Esophagus squamous epithelium (tissue), 5 donors: ENCODE data around the gene IKZF2. TPM values are rescaled to one million over a fixed set of nuclear protein-coding genes. Genes with fewer than 3 reads are reported as not detected.

Source experiments
- DNase-seq: peaks from one replicate; lab custom pipeline; 2025; lab: John Stamatoyannopoulos, UW
- H3K27ac ChIP-seq, 4 donors: fragments of 200-600 bp; sonication (generic); one replicate each; pipeline ENCODE4 v1.5.1; 2016 to 2019; ENCODE audit warnings: mild to moderate bottlenecking in 1 of 4
- H3K27me3 ChIP-seq, 4 donors: fragments of 200-600 bp; sonication (generic); 1 replicate in 3 of 4; 2 replicates in 1 of 4; pipeline versions ENCODE4 v1.5.1 to v1.6.0; 2017 to 2021; ENCODE audit warnings: antibody characterized with exemption in 1 of 4
- H3K36me3 ChIP-seq, 3 donors: fragments of 200-600 bp; sonication (generic); one replicate each; pipeline ENCODE4 v1.5.1; 2016 to 2019
- H3K4me1 ChIP-seq, 3 donors: fragments of 200-600 bp; sonication (generic); one replicate each; pipeline ENCODE4 v1.5.1; 2017 to 2019
- H3K4me3 ChIP-seq, 4 donors: fragments of 200-600 bp; sonication (generic); 1 replicate in 3 of 4; 2 replicates in 1 of 4; pipeline ENCODE4 v1.5.1; 2016 to 2019; ENCODE audit warnings: mild to moderate bottlenecking in 2 of 4, moderate library complexity in 1 of 4
- H3K9me3 ChIP-seq, 3 donors: fragments of 200-600 bp; sonication (generic); one replicate each; pipeline ENCODE4 v1.5.1; 2016 to 2019
- POLR2A ChIP-seq, 4 donors: fragments of 450-650 bp; IDR thresholded peaks; one replicate each; pipeline ENCODE4 v1.6.1; 2017; ENCODE audit warnings: antibody characterized with exemption in 4 of 4, mild to moderate bottlenecking in 4 of 4, moderate library complexity in 3 of 4
- WGBS, 2 donors: methylation state at CpG; one replicate each; pipeline ENCODE4 v1.1.5; 2018; 5-methylcytosine and 5-hydroxymethylcytosine counted together
- intact Hi-C: fragments of 100-400 bp; cut with DNase I; formaldehyde crosslinking; loops from one replicate; pipeline ENCODE4 v1.15.0; 2022
- total RNA-seq, 4 donors: library from RNA; depleted of rRNA; stranded (reverse); fragments of >200 nt; gene quantifications; one replicate each; pipeline ENCODE4 v1.1.0, GENCODE V29; 2016
- TF ChIP-seq, protein P1 (sequence below), 6 experiments: fragments of 450-650 bp in 4 of 6; fragments of 200-600 bp in 2 of 6; sonication (generic) in 2 of 6; IDR thresholded peaks; one replicate each; pipeline ENCODE4 v1.5.1; 2016 to 2019; ENCODE audit warnings: antibody characterized with exemption in 6 of 6, mild to moderate bottlenecking in 4 of 6, moderate library complexity in 4 of 6
- donor health status: DM: yes; HTN: yes; CAD: no.

The IKZF2 gene
- total RNA-seq, 4 donors from 2014 or later, result 44.1 to 96.1 (median 78.6) TPM

DNA sequence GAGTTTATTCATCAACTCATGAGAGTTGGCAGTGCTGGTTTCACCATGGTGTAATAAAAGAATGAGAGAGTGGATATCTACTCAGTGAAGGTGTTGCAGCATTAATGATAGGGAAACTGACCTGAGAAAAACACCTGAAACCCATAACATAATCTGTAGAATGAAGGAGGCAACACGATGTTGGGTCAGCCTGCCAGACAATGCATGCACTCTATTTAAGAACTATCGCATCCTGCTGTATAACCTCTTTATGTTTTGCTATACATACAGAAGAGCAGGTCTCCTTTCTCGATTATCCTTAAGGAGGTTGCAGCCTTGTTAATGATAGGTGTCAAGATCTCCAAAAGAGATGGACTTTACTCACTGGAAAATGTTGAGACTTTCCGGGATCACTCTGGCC, 65.9 kb downstream of the IKZF2 start:
- TF ChIP-seq, protein P1, sequence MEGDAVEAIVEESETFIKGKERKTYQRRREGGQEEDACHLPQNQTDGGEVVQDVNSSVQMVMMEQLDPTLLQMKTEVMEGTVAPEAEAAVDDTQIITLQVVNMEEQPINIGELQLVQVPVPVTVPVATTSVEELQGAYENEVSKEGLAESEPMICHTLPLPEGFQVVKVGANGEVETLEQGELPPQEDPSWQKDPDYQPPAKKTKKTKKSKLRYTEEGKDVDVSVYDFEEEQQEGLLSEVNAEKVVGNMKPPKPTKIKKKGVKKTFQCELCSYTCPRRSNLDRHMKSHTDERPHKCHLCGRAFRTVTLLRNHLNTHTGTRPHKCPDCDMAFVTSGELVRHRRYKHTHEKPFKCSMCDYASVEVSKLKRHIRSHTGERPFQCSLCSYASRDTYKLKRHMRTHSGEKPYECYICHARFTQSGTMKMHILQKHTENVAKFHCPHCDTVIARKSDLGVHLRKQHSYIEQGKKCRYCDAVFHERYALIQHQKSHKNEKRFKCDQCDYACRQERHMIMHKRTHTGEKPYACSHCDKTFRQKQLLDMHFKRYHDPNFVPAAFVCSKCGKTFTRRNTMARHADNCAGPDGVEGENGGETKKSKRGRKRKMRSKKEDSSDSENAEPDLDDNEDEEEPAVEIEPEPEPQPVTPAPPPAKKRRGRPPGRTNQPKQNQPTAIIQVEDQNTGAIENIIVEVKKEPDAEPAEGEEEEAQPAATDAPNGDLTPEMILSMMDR (IDR thresholded peaks at IDR 0.05), result no peak
- no peak for TF ChIP-seq POLR2A (IDR thresholded peaks at IDR 0.05)
- WGBS, 2 donors, result 84 to 86% methylated on average over 4 of the region's 4 CpGs
- H3K4me1 ChIP-seq, result no peaks in the 10 kb centered on the region
- H3K27ac ChIP-seq, result no peak overlapping the region
- intact Hi-C loops, result no loop called here
- no peak overlapping the region for H3K4me3 ChIP-seq
- no peak for DNase-seq
- H3K36me3 ChIP-seq, result peaks cover 0 to 30% (median 0%) of the 10 kb centered on the region in 3 donors
- no peaks in the 10 kb centered on the region for H3K9me3 ChIP-seq
- no peaks in the 10 kb centered on the region for H3K27me3 ChIP-seq

DNA sequence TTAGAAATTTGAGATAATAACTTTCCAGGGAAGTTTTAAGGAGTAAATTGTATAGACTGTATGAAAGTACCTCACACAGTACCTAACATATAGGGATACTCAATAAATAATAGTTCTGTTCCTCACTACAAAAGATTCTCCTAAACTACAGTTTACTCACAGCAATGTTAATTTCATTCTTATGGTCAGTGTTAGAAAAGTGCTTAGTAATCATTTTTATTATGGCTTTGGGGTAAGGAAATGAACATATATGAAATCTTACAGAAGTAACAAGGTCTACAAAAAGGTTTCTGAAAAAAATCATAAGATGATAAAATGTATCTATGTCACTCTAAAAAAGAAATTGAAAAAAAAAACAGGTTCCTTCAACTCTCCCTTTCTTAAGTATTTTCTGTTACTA, 67.2 kb downstream of the IKZF2 start:
- H3K4me1 ChIP-seq, result no peaks in the 10 kb centered on the region
- H3K36me3 ChIP-seq, result peaks cover 0 to 19% (median 0%) of the 10 kb centered on the region in 3 donors
- TF ChIP-seq, protein P1 (IDR thresholded peaks at IDR 0.05), result no peak
- TF ChIP-seq POLR2A (IDR thresholded peaks at IDR 0.05), result no peak
- no peak overlapping the region for H3K27ac ChIP-seq
- no peaks in the 10 kb centered on the region for H3K27me3 ChIP-seq
- DNase-seq, result no peak
- H3K9me3 ChIP-seq, result no peaks in the 10 kb centered on the region
- intact Hi-C loops, result no loop called here
- no peak overlapping the region for H3K4me3 ChIP-seq

DNA sequence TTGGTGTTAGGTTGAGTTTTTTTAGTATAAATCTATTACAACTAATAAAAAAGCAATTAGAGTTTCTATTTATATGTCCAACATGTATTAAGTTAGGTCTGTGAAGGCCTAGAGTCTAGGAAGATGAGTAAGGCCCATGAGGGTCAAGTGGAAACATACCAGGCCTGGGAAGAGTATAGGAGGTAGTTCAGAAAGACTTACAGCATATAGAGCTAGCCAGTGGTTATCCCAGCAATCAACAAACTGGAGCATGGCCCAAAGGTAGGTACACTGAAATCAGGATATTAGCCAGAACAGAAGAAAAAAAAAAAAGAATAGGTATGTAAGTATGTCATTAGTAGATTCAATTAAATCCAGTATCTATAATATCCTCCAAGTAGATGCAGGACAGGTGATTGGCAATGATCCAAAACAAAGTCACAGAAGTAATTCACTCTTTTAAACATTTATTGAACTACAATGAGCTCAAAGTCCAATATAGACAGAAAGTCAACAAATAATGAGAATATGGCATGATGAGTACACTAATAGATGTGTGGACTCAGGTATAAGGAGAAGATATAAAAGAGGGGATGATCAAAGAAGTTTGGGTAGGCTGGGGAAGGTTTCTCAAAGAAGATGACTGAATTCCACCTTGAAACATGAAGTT, 70.3 kb downstream of the IKZF2 start:
- TF ChIP-seq, protein P1 (IDR thresholded peaks at IDR 0.05), result no peak
- TF ChIP-seq POLR2A (IDR thresholded peaks at IDR 0.05), result no peak
- H3K4me1 ChIP-seq, result no peaks in the 10 kb centered on the region
- no peaks in the 10 kb centered on the region for H3K27me3 ChIP-seq
- no peak for DNase-seq
- no peaks in the 10 kb centered on the region for H3K9me3 ChIP-seq
- peaks cover 0 to 12% (median 0%) of the 10 kb centered on the region in 3 donors for H3K36me3 ChIP-seq
- H3K4me3 ChIP-seq, result no peak overlapping the region
- no peak overlapping the region for H3K27ac ChIP-seq
- intact Hi-C loops, result no loop called here

DNA sequence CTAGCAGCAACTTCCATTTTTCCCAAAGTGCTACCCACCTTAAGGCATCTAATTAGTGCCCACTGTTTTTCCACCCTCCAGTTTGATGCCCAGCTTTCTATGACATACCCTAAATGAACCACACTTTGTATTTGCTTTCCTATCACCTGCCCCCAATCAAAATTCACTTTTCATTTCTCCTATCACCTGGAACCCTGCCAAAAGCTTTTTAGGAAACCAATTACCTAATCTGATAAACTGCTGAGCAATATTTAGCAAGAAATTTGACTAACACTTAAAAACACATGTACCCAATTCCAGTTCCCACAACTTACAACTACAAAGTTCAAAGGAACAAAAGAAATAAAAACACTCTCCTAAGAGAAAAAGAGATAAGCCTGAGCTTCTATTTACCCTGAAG, 71.7 kb downstream of the IKZF2 start:
- no peak overlapping the region for H3K4me3 ChIP-seq
- TF ChIP-seq POLR2A (IDR thresholded peaks at IDR 0.05), result no peak
- TF ChIP-seq, protein P1 (IDR thresholded peaks at IDR 0.05), result no peak
- no peak for DNase-seq
- intact Hi-C loops, result no loop called here
- no peak overlapping the region for H3K27ac ChIP-seq
- H3K36me3 ChIP-seq, result peaks cover 0 to 3% (median 0%) of the 10 kb centered on the region in 3 donors
- no peaks in the 10 kb centered on the region for H3K9me3 ChIP-seq
- no peaks in the 10 kb centered on the region for H3K4me1 ChIP-seq
- H3K27me3 ChIP-seq, result no peaks in the 10 kb centered on the region

DNA sequence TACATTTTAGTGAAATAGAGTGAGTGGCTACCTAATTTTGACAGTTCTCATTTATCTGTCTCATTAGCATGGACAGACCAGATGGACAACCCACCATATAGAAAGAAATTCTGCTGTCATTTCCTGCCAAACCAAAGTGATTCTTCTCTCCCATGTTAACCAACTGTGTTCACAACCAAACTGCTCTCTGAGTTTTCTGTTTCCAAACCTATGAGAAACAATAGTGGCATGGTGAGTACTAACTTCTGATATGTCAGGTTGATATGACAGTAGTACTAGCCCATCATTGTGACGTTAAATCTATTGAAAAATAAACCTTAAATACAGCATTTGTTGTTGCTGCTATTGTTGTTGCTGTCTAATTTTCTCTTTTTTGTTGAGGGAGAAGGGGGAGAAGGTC, 72.7 kb downstream of the IKZF2 start:
- no peaks in the 10 kb centered on the region for H3K9me3 ChIP-seq
- H3K4me1 ChIP-seq, result no peaks in the 10 kb centered on the region
- TF ChIP-seq POLR2A (IDR thresholded peaks at IDR 0.05), result no peak
- TF ChIP-seq, protein P1 (IDR thresholded peaks at IDR 0.05), result no peak
- no peaks in the 10 kb centered on the region for H3K27me3 ChIP-seq
- WGBS, 2 donors, result 83 to 91% methylated on average over 1 of the region's 1 CpG
- intact Hi-C loops, result no loop called here
- no peak overlapping the region for H3K27ac ChIP-seq
- peaks cover 0 to 3% (median 0%) of the 10 kb centered on the region in 3 donors for H3K36me3 ChIP-seq
- no peak overlapping the region for H3K4me3 ChIP-seq
- no peak for DNase-seq
